Measurements from ENCODE around the gene GPD1.
"Not testable (repeated sequence)": the region's sequence is repeated elsewhere in the genome, so short reads cannot be mapped to it uniquely, and the experiment has no call there.

Gene GPD1

DNA sequence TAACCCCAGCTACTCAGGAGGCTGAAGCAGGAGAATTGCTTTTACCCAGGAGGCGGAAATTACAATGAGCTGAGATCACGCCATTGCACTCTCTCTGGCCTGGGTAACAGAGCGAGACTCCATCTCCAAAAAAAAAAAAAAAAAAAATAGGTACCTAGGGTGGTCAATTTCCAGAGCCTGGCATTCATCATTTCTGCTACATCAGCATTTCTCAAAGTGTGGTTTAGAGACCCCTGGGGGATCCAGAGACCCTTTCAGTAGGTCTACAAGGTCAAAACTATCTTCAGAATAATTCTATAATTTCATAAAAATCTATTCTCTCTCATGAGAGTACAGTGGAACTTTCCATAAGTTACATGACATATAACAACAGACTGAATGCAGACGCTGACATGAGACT, 43.5 kb downstream of the GPD1 start:
- H3K4me3 ChIP-seq (ENCODE audit: low read depth, low read length): no peak overlapping the region
- TF ChIP-seq, protein P1, sequence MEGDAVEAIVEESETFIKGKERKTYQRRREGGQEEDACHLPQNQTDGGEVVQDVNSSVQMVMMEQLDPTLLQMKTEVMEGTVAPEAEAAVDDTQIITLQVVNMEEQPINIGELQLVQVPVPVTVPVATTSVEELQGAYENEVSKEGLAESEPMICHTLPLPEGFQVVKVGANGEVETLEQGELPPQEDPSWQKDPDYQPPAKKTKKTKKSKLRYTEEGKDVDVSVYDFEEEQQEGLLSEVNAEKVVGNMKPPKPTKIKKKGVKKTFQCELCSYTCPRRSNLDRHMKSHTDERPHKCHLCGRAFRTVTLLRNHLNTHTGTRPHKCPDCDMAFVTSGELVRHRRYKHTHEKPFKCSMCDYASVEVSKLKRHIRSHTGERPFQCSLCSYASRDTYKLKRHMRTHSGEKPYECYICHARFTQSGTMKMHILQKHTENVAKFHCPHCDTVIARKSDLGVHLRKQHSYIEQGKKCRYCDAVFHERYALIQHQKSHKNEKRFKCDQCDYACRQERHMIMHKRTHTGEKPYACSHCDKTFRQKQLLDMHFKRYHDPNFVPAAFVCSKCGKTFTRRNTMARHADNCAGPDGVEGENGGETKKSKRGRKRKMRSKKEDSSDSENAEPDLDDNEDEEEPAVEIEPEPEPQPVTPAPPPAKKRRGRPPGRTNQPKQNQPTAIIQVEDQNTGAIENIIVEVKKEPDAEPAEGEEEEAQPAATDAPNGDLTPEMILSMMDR (IDR thresholded peaks at IDR 0.05; ENCODE audit: borderline replicate concordance, insufficient read depth, low read depth, low read length): no peak

GRCh38 chr12:50148011-50148410, 44.2 kb downstream of the GPD1 start:
- not testable (repeated sequence) for H3K4me3 ChIP-seq (ENCODE audit: low read depth, low read length)

GRCh38 chr12:50149311-50149710, 45.5 kb downstream of the GPD1 start:
- H3K4me3 ChIP-seq (ENCODE audit: low read depth, low read length): no peak overlapping the region
- TF ChIP-seq, protein P1 (IDR thresholded peaks at IDR 0.05; ENCODE audit: borderline replicate concordance, insufficient read depth, low read depth, low read length): no peak

DNA sequence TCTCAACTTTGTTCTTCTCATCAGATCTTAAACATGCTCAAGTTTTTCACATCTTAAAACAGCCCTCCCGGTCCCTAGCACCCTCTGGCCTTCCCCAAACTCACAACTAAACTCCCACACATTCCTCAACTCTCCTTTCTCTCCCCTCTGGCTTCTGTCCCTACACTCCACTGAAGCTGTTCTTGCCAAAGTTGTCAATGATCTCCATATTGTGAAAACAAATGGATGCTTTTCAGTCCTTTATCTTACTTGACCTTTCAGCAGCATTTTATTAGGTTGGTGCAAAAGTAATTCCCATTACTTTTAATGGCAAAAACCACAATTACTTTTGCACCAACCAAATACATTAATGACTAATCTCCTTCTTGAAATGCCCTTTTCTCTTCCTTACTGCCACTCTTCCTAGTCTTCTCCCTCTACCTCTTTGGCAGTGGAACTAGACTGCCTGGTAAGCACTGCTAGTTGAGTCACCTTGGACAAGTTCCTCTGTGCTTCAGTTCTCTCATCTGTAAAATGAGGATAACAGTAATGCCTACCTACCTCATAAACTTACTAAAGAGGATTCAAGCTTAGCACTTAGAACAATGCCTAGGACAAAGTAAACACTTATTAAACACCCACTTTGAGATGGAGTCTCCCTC, 47.4 kb downstream of the GPD1 start:
- TF ChIP-seq, protein P1 (IDR thresholded peaks at IDR 0.05; ENCODE audit: borderline replicate concordance, insufficient read depth, low read depth, low read length): no peak
- no peak overlapping the region for H3K4me3 ChIP-seq (ENCODE audit: low read depth, low read length)

- H3K4me3 ChIP-seq (ENCODE audit: low read depth, low read length): not testable (repeated sequence)
Observed at GRCh38 chr12:50154947-50155346, 51.1 kb downstream of the GPD1 start.

DNA sequence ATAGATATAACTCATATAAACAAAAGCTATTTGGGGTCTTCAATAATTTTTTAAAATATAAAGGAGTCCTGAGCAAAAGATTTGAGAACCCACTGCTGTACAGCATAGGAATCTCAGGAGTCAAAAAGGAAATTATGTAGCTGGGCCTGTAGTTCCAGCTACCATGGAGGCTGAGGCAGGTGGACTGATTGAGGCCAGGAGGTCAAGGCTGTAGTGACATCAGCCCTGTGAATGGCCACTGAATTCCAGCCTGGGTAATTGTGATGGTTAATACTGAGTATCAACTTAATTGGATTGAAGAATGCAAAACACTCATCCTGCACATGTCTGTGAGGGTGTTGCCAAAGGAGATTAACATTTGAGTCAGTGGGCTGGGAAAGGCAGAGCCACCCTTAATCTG, 52.8 kb downstream of the GPD1 start:
- no peak overlapping the region for H3K4me3 ChIP-seq (ENCODE audit: low read depth, low read length)
- TF ChIP-seq, protein P1 (IDR thresholded peaks at IDR 0.05; ENCODE audit: borderline replicate concordance, insufficient read depth, low read depth, low read length): no peak

GRCh38 chr12:50157259-50157658, 53.5 kb downstream of the GPD1 start:
- TF ChIP-seq, protein P1 (IDR thresholded peaks at IDR 0.05; ENCODE audit: borderline replicate concordance, insufficient read depth, low read depth, low read length): no peak
- H3K4me3 ChIP-seq (ENCODE audit: low read depth, low read length): no peak overlapping the region

DNA sequence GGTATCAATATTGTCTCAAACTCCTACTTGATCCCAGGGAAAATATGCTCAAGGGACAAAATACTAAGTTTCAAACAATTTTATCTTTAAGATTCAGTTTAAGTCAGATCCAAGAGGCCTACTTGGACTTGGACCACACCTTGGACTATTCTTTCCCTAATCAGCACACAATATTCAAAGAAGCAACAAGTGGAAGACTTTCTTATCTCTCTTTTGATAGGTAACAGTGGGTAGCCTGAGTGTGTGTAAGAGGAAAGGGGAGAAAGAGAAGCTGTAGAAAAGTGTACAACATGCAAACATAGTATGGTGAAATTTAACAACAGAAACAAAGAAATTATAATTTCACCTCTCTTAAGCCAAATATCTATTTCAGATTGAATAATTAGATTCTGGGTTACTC, 56.8 kb downstream of the GPD1 start:
- H3K4me3 ChIP-seq (ENCODE audit: low read depth, low read length): no peak overlapping the region
- TF ChIP-seq, protein P1 (IDR thresholded peaks at IDR 0.05; ENCODE audit: borderline replicate concordance, insufficient read depth, low read depth, low read length): no peak
